KMS-11 (cell line): ENCODE measurements around the gene METTL8.
"Not testable (repeated sequence)": the region's sequence is repeated elsewhere in the genome, so short reads cannot be mapped to it uniquely, and the experiment has no call there.

Experiments
- H2AFZ ChIP-seq: fragments of 200-600 bp; sonication (generic); 2 replicates; pipeline ENCODE4 v1.6.1; 2016; ENCODE audit warnings: antibody characterized with exemption, mixed run types, low read depth
- H3K27ac ChIP-seq: fragments of 200-600 bp; sonication (generic); 2 replicates; pipeline ENCODE4 v1.6.1; 2016; ENCODE audit warnings: mild to moderate bottlenecking, mixed run types
- H3K27me3 ChIP-seq: fragments of 200-600 bp; sonication (generic); 2 replicates; pipeline ENCODE4 v1.6.1; 2017; ENCODE audit warnings: mild to moderate bottlenecking, low read depth, mixed run types, moderate library complexity; ENCODE audit not compliant: insufficient read depth
- H3K36me3 ChIP-seq: fragments of 200-600 bp; sonication (generic); 2 replicates; pipeline ENCODE4 v1.6.1; 2017; ENCODE audit warnings: mild to moderate bottlenecking, mixed run types; ENCODE audit not compliant: insufficient read depth
- H3K4me1 ChIP-seq: fragments of 200-600 bp; sonication (generic); 2 replicates; pipeline ENCODE4 v1.6.1; 2016; ENCODE audit warnings: mild to moderate bottlenecking, low read depth, mixed run types; ENCODE audit not compliant: poor library complexity, severe bottlenecking
- H3K4me2 ChIP-seq: fragments of 200-600 bp; sonication (generic); 2 replicates; pipeline ENCODE4 v1.7.0; 2016; ENCODE audit warnings: mild to moderate bottlenecking, mixed run types
- H3K4me3 ChIP-seq: fragments of 200-600 bp; sonication (generic); IDR thresholded peaks from 2 replicates; pipeline ENCODE4 v1.6.1; 2017; ENCODE audit warnings: low read depth, low read length, mixed read lengths; ENCODE audit not compliant: insufficient read depth
- H3K79me2 ChIP-seq: fragments of 200-600 bp; sonication (generic); 2 replicates; pipeline ENCODE4 v1.6.1; 2016; ENCODE audit warnings: low read depth, mixed run types; ENCODE audit not compliant: insufficient read depth
- H3K9ac ChIP-seq: fragments of 200-600 bp; sonication (generic); 2 replicates; pipeline ENCODE4 v1.6.1; 2016; ENCODE audit warnings: mild to moderate bottlenecking, mixed run types
- H4K20me1 ChIP-seq: fragments of 200-600 bp; sonication (generic); 2 replicates; pipeline ENCODE4 v1.6.1; 2016; ENCODE audit warnings: mild to moderate bottlenecking, mixed run types; ENCODE audit not compliant: insufficient read depth
- TF ChIP-seq, protein P1 (sequence below): fragments of 200-600 bp; sonication (generic); conservative IDR thresholded peaks from 2 replicates; pipeline ENCODE4 v1.6.1; 2017; ENCODE audit warnings: low read depth, mild to moderate bottlenecking, antibody characterized with exemption, low read length, moderate library complexity, mixed read lengths

The METTL8 gene

DNA sequence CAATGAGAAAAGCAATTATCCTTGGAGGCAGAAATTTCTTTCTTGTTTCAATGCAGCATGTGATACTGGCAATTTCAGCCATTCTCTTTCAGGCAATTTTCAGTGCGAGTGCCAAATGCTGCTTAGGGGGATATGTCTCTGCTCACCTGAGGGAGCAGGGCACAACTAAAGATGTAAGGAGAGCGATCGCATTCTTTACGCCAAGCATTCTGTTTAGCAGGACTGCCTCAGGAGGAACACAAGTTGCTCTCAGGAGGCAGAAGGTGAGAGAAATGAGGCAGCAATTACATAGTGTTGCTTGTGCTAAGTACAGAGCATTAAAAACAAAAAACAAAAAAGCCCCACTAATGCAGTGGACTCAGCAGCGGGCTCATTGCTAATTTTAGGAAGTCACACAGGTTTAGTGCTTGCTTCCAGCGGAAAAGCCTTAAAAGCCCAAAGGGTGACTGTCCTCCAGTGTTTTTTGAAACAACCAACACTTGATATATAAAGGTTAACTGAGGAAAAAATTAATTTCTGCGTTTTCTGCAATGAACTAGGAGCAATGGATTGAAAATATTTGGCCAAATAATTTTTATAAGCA lies 116.9 kb downstream of the METTL8 start:
- TF ChIP-seq, protein P1, sequence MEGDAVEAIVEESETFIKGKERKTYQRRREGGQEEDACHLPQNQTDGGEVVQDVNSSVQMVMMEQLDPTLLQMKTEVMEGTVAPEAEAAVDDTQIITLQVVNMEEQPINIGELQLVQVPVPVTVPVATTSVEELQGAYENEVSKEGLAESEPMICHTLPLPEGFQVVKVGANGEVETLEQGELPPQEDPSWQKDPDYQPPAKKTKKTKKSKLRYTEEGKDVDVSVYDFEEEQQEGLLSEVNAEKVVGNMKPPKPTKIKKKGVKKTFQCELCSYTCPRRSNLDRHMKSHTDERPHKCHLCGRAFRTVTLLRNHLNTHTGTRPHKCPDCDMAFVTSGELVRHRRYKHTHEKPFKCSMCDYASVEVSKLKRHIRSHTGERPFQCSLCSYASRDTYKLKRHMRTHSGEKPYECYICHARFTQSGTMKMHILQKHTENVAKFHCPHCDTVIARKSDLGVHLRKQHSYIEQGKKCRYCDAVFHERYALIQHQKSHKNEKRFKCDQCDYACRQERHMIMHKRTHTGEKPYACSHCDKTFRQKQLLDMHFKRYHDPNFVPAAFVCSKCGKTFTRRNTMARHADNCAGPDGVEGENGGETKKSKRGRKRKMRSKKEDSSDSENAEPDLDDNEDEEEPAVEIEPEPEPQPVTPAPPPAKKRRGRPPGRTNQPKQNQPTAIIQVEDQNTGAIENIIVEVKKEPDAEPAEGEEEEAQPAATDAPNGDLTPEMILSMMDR: no peak
- no peaks in the 10 kb centered on the region for H3K27me3 ChIP-seq
- no peaks in the 10 kb centered on the region for H4K20me1 ChIP-seq
- no peaks in the 10 kb centered on the region for H3K4me1 ChIP-seq
- H2AFZ ChIP-seq: no peak overlapping the region
- H3K27ac ChIP-seq: no peak overlapping the region
- H3K4me3 ChIP-seq: no peak overlapping the region
- H3K36me3 ChIP-seq: no peaks in the 10 kb centered on the region
- H3K79me2 ChIP-seq: no peaks in the 10 kb centered on the region
- no peak overlapping the region for H3K9ac ChIP-seq
- no peak overlapping the region for H3K4me2 ChIP-seq

- TF ChIP-seq, protein P1: no peak
- Histone ChIP-seq H3K4me1 (no peaks in the 10 kb centered on the region), H3K4me3 (no peak overlapping the region), H3K9ac (no peak overlapping the region), H4K20me1 (no peaks in the 10 kb centered on the region), H3K36me3 (no peaks in the 10 kb centered on the region), H3K4me2 (no peak overlapping the region), H2AFZ (no peak overlapping the region), H3K27ac (no peak overlapping the region), H3K79me2 (no peaks in the 10 kb centered on the region), H3K27me3 (no peaks in the 10 kb centered on the region)
Measured at GRCh38 chr2:171316220-171316619, 117.6 kb downstream of the METTL8 start.

GRCh38 chr2:171315781-171316180 lies 118.0 kb downstream of the METTL8 start:
- Histone ChIP-seq H3K27ac (no peak overlapping the region), H3K4me1 (no peaks in the 10 kb centered on the region), H3K79me2 (no peaks in the 10 kb centered on the region), H3K9ac (no peak overlapping the region), H3K27me3 (no peaks in the 10 kb centered on the region), H2AFZ (no peak overlapping the region), H3K4me3 (no peak overlapping the region), H3K36me3 (no peaks in the 10 kb centered on the region), H3K4me2 (no peak overlapping the region), H4K20me1 (no peaks in the 10 kb centered on the region)
- TF ChIP-seq, protein P1: no peak

DNA sequence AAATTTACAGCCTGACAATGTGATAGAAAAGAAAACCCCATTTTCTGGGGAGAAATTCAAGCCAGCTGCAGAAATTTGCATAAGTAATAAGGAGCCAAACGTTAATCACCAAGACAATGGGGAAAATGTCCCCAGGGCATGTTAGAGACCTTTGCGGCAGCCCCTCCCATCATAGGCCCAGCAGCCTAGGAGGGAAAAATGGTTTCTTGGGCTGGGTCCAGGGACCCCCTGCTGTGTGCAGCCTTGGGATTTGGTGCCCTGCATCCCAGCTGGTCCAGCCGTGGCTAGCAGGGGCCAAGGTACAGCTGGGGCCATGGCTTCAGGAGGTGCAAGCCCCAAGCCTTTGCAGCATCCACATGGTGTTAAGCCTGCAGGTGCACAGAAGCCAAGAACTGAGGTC lies 121.6 kb downstream of the METTL8 start:
- not testable (repeated sequence) for H3K4me3 ChIP-seq, H3K4me1 ChIP-seq, H4K20me1 ChIP-seq, H3K27ac ChIP-seq, H2AFZ ChIP-seq, H3K9ac ChIP-seq, H3K27me3 ChIP-seq, H3K79me2 ChIP-seq, H3K36me3 ChIP-seq, H3K4me2 ChIP-seq

- H3K4me2 ChIP-seq, H3K4me3 ChIP-seq, H3K79me2 ChIP-seq, H3K4me1 ChIP-seq, H3K27ac ChIP-seq, H2AFZ ChIP-seq, H3K9ac ChIP-seq, H3K27me3 ChIP-seq, H4K20me1 ChIP-seq, H3K36me3 ChIP-seq: not testable (repeated sequence)
Measured at GRCh38 chr2:171311589-171311988, 122.2 kb downstream of the METTL8 start.
